ENCODE results near the gene RAB27B. TPM values are rescaled to one million over a fixed set of nuclear protein-coding genes. Genes with fewer than 3 reads are reported as not detected.

RAB27B gene
- 1 to 10 TPM in 1 of 2 donors, under 1 TPM in 1; 0.39 to 1.3 TPM for total RNA-seq
- polyA plus RNA-seq: 1 to 10 TPM in 1 of 2 donors, under 1 TPM in 1; under 0.01 to 1.1 TPM
- long read RNA-seq, donor 1: 0 reads
- long read RNA-seq, donor 2: 0 reads

DNA sequence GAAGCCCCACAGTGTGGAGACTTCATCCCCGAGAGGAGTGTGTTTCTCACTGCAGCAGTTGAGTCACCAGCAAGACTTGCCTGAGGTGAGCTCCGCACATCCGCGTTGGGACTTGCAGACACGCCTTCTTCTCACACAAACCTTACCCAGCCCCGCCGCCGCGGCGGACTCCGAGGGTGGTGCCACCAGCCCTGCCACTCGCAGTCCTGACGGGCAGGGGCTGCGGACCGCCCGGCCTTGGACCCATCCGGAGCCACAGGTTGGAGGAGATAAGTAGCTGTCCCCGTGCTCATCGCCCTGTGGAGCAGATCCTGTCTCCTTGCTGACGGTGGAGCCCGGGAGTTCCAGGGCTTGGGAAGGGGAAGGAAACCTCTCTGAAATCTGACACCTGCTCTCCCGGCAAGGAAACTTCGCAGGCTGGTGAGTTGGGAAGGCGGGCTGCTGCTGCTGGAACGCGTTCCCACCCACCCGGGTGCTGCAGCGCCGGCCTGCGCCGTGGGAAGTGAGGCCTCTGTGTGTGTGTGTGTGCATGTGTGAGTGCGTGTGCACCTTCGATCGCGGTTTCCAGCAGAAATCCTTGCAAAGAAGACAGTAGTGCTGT is at the start of gene RAB27B:
TSS of gene RAB27B (plus strand) at position 197 of the 601 bp plus-strand sequence. CDS start 49,109 bp downstream, outside the sequence.
- intact Hi-C loops (cut with DNase I): no loop called here
- Histone ChIP-seq H3K36me3 (ENCODE audit: control insufficient read depth in 1 of 2, insufficient read depth in 2 of 2, low read length in 1 of 2) (no peaks in the 10 kb centered on the region), H3K27ac (ENCODE audit: low read depth in 1 of 2, low read length in 2 of 2) (no peak within 1 kb of the TSS), H3K9me3 (ENCODE audit: control insufficient read depth, low read length) (no peaks in the 10 kb centered on the region), H3K4me1 (ENCODE audit: control insufficient read depth in 1 of 2, insufficient read depth in 2 of 2, low read length in 2 of 2) (no peaks in the 10 kb centered on the region), H3K4me3 (ENCODE audit: low read length in 2 of 2) (peak within 1 kb of the TSS in 1 of 2 donors; percentile 12), H3K27me3 (ENCODE audit: control insufficient read depth in 1 of 2, insufficient read depth in 2 of 2, low read length in 1 of 2) (no peaks in the 10 kb centered on the region)
- peak; percentile 61 to 84 for DNase-seq
- WGBS, 2 donors: 1% methylated on average over 35 of the region's 35 CpGs
- peak; percentile 63 for ATAC-seq (ENCODE audit: low FRiP score)

- intact Hi-C loops (cut with DNase I): no loop called here
- H3K36me3 ChIP-seq (ENCODE audit: control insufficient read depth in 1 of 2, insufficient read depth in 2 of 2, low read length in 1 of 2): no peaks in the 10 kb centered on the region
- no peaks in the 10 kb centered on the region for H3K4me1 ChIP-seq (ENCODE audit: control insufficient read depth in 1 of 2, insufficient read depth in 2 of 2, low read length in 2 of 2)
- H3K9me3 ChIP-seq (ENCODE audit: control insufficient read depth, low read length): no peaks in the 10 kb centered on the region
- DNase-seq: no peak
- WGBS, 2 donors: 81 to 84% methylated on average over 11 of the region's 11 CpGs
- H3K27me3 ChIP-seq (ENCODE audit: control insufficient read depth in 1 of 2, insufficient read depth in 2 of 2, low read length in 1 of 2): no peaks in the 10 kb centered on the region
- ATAC-seq (ENCODE audit: low FRiP score): no peak
- no peak overlapping the region for H3K4me3 ChIP-seq (ENCODE audit: low read length in 2 of 2)
- no peak overlapping the region for H3K27ac ChIP-seq (ENCODE audit: low read depth in 1 of 2, low read length in 2 of 2)
Observed at GRCh38 chr18:54780285-54780861, 47.9 kb upstream of the RAB27B start.

GRCh38 chr18:54780970-54781369 is 47.3 kb upstream of the RAB27B start:
- 92% methylated on average over 2 of the region's 2 CpGs for WGBS, 2 donors
- no peak for ATAC-seq (ENCODE audit: low FRiP score)
- no peak for DNase-seq
- no peak overlapping the region for H3K4me3 ChIP-seq (ENCODE audit: low read length in 2 of 2)
- no peaks in the 10 kb centered on the region for H3K9me3 ChIP-seq (ENCODE audit: control insufficient read depth, low read length)
- intact Hi-C loops (cut with DNase I): no loop called here
- H3K4me1 ChIP-seq (ENCODE audit: control insufficient read depth in 1 of 2, insufficient read depth in 2 of 2, low read length in 2 of 2): no peaks in the 10 kb centered on the region
- H3K36me3 ChIP-seq (ENCODE audit: control insufficient read depth in 1 of 2, insufficient read depth in 2 of 2, low read length in 1 of 2): no peaks in the 10 kb centered on the region
- no peak overlapping the region for H3K27ac ChIP-seq (ENCODE audit: low read depth in 1 of 2, low read length in 2 of 2)
- no peaks in the 10 kb centered on the region for H3K27me3 ChIP-seq (ENCODE audit: control insufficient read depth in 1 of 2, insufficient read depth in 2 of 2, low read length in 1 of 2)

DNA sequence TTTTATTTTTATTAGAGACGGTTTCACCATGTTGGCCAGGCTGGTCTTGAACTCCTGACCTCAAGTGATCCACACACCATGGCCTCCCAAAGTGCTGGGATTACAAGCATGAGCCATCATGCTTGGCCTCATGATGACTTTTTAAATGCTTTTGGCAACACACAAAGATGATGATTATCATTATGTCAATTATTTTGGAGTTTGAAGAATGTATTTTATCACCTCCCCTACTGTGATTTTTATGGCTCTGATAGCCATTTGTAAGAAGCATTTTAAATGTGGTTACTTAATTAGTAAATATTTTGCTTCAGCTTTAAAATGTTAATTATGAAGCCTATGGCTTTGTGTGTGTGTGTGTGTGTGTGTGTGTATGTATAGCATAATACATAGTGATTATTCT is 45.1 kb upstream of the RAB27B start:
- DNase-seq: no peak
- intact Hi-C loops (cut with DNase I): no loop called here
- WGBS, 2 donors: 61 to 63% methylated on average over 1 of the region's 1 CpG
- H3K27me3 ChIP-seq (ENCODE audit: control insufficient read depth in 1 of 2, insufficient read depth in 2 of 2, low read length in 1 of 2): no peaks in the 10 kb centered on the region
- no peaks in the 10 kb centered on the region for H3K9me3 ChIP-seq (ENCODE audit: control insufficient read depth, low read length)
- no peak for ATAC-seq (ENCODE audit: low FRiP score)
- no peaks in the 10 kb centered on the region for H3K36me3 ChIP-seq (ENCODE audit: control insufficient read depth in 1 of 2, insufficient read depth in 2 of 2, low read length in 1 of 2)
- no peaks in the 10 kb centered on the region for H3K4me1 ChIP-seq (ENCODE audit: control insufficient read depth in 1 of 2, insufficient read depth in 2 of 2, low read length in 2 of 2)
- no peak overlapping the region for H3K4me3 ChIP-seq (ENCODE audit: low read length in 2 of 2)
- no peak overlapping the region for H3K27ac ChIP-seq (ENCODE audit: low read depth in 1 of 2, low read length in 2 of 2)

DNA sequence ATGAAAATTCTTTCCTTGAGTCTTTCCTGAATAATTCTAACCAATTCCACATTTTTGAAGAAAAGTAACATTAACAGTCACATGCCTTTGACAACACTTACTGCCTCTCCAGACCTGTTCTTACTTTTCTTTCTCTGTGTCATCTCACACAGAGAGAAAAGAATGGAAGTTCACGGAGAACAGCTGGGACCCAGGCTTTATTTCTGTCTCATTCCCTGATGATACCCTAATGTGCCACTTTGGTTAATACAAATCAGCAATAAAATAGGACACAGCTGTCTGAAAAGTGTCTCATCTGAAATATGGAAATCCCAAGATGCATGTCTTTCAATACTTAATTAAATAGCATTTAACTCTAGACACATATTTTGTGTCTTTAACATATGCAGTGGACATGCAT is 42.1 kb upstream of the RAB27B start:
- WGBS, 2 donors: 90 to 91% methylated on average over 1 of the region's 1 CpG
- intact Hi-C loops (cut with DNase I): no loop called here
- no peaks in the 10 kb centered on the region for H3K36me3 ChIP-seq (ENCODE audit: control insufficient read depth in 1 of 2, insufficient read depth in 2 of 2, low read length in 1 of 2)
- H3K27ac ChIP-seq (ENCODE audit: low read depth in 1 of 2, low read length in 2 of 2): no peak overlapping the region
- no peaks in the 10 kb centered on the region for H3K27me3 ChIP-seq (ENCODE audit: control insufficient read depth in 1 of 2, insufficient read depth in 2 of 2, low read length in 1 of 2)
- H3K9me3 ChIP-seq (ENCODE audit: control insufficient read depth, low read length): no peaks in the 10 kb centered on the region
- ATAC-seq (ENCODE audit: low FRiP score) (no peak), DNase-seq (no peak)
- no peak overlapping the region for H3K4me3 ChIP-seq (ENCODE audit: low read length in 2 of 2)
- H3K4me1 ChIP-seq (ENCODE audit: control insufficient read depth in 1 of 2, insufficient read depth in 2 of 2, low read length in 2 of 2): no peaks in the 10 kb centered on the region

DNA sequence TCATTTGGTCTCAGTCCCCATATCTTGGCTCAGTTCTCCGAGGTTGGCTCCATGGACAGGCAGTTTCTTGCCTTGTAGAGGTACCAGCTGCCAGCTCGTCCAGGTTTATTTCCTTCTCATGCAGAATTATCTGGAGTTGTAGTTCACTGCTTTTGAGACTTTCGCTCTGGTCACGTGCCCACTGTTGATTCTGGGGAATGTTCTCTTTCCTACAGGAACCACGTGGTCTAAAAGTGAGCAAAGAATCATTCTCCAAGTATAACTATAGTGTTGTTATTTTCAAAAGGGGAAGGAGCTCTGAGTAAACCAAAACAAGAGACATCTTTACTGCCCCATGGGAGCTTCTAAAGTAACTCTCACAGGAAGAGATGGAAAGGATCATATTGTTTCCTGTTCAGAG is 41.2 kb upstream of the RAB27B start:
- ATAC-seq (ENCODE audit: low FRiP score): no peak
- H3K4me1 ChIP-seq (ENCODE audit: control insufficient read depth in 1 of 2, insufficient read depth in 2 of 2, low read length in 2 of 2): no peaks in the 10 kb centered on the region
- 23 to 28% methylated on average over 5 of the region's 5 CpGs for WGBS, 2 donors

GRCh38 chr18:54787616-54788015 is 40.7 kb upstream of the RAB27B start:
- no peaks in the 10 kb centered on the region for H3K27me3 ChIP-seq (ENCODE audit: control insufficient read depth in 1 of 2, insufficient read depth in 2 of 2, low read length in 1 of 2)
- no peak for DNase-seq
- no peak for ATAC-seq (ENCODE audit: low FRiP score)
- intact Hi-C loops (cut with DNase I): no loop called here
- no peaks in the 10 kb centered on the region for H3K4me1 ChIP-seq (ENCODE audit: control insufficient read depth in 1 of 2, insufficient read depth in 2 of 2, low read length in 2 of 2)
- H3K4me3 ChIP-seq (ENCODE audit: low read length in 2 of 2): no peak overlapping the region
- no peak overlapping the region for H3K27ac ChIP-seq (ENCODE audit: low read depth in 1 of 2, low read length in 2 of 2)
- H3K36me3 ChIP-seq (ENCODE audit: control insufficient read depth in 1 of 2, insufficient read depth in 2 of 2, low read length in 1 of 2): no peaks in the 10 kb centered on the region
- no peaks in the 10 kb centered on the region for H3K9me3 ChIP-seq (ENCODE audit: control insufficient read depth, low read length)

More for the DNA sequence above, 41.2 kb upstream of the RAB27B start:
- Histone ChIP-seq H3K36me3 (ENCODE audit: control insufficient read depth in 1 of 2, insufficient read depth in 2 of 2, low read length in 1 of 2) (no peaks in the 10 kb centered on the region), H3K27me3 (ENCODE audit: control insufficient read depth in 1 of 2, insufficient read depth in 2 of 2, low read length in 1 of 2) (no peaks in the 10 kb centered on the region), H3K27ac (ENCODE audit: low read depth in 1 of 2, low read length in 2 of 2) (no peak overlapping the region), H3K4me3 (ENCODE audit: low read length in 2 of 2) (no peak overlapping the region), H3K9me3 (ENCODE audit: control insufficient read depth, low read length) (no peaks in the 10 kb centered on the region)
- intact Hi-C loops (cut with DNase I): no loop called here
- DNase-seq: no peak

- no peak for ATAC-seq (ENCODE audit: low FRiP score)
- Histone ChIP-seq H3K9me3 (ENCODE audit: control insufficient read depth, low read length) (no peaks in the 10 kb centered on the region), H3K27me3 (ENCODE audit: control insufficient read depth in 1 of 2, insufficient read depth in 2 of 2, low read length in 1 of 2) (no peaks in the 10 kb centered on the region), H3K36me3 (ENCODE audit: control insufficient read depth in 1 of 2, insufficient read depth in 2 of 2, low read length in 1 of 2) (no peaks in the 10 kb centered on the region), H3K4me1 (ENCODE audit: control insufficient read depth in 1 of 2, insufficient read depth in 2 of 2, low read length in 2 of 2) (no peaks in the 10 kb centered on the region), H3K27ac (ENCODE audit: low read depth in 1 of 2, low read length in 2 of 2) (no peak overlapping the region), H3K4me3 (ENCODE audit: low read length in 2 of 2) (no peak overlapping the region)
- WGBS, 2 donors: 35 to 51% methylated on average over 1 of the region's 1 CpG
- no peak for DNase-seq
- intact Hi-C loops (cut with DNase I): no loop called here
Observed at GRCh38 chr18:54790109-54790508, 38.2 kb upstream of the RAB27B start.

GRCh38 chr18:54791657-54792056 is 36.6 kb upstream of the RAB27B start:
- H3K4me1 ChIP-seq (ENCODE audit: control insufficient read depth in 1 of 2, insufficient read depth in 2 of 2, low read length in 2 of 2): no peaks in the 10 kb centered on the region
- no peak for ATAC-seq (ENCODE audit: low FRiP score)
- H3K36me3 ChIP-seq (ENCODE audit: control insufficient read depth in 1 of 2, insufficient read depth in 2 of 2, low read length in 1 of 2): no peaks in the 10 kb centered on the region
- DNase-seq: no peak
- H3K9me3 ChIP-seq (ENCODE audit: control insufficient read depth, low read length): no peaks in the 10 kb centered on the region
- no peaks in the 10 kb centered on the region for H3K27me3 ChIP-seq (ENCODE audit: control insufficient read depth in 1 of 2, insufficient read depth in 2 of 2, low read length in 1 of 2)
- H3K4me3 ChIP-seq (ENCODE audit: low read length in 2 of 2): no peak overlapping the region
- 94 to 95% methylated on average over 12 of the region's 12 CpGs for WGBS, 2 donors
- intact Hi-C loops (cut with DNase I): no loop called here
- no peak overlapping the region for H3K27ac ChIP-seq (ENCODE audit: low read depth in 1 of 2, low read length in 2 of 2)
